A549 (cell line): Measurements from ENCODE around the gene ERP44. TPM values are rescaled to one million over a fixed set of nuclear protein-coding genes. Genes with fewer than 3 reads are reported as not detected.
"Not testable (repeated sequence)": the region's sequence is repeated elsewhere in the genome, so short reads cannot be mapped to it uniquely, and the experiment has no call there.

Experiments used
- ATAC-seq, 2 experiments: fragments of 200-7000 bp in 1 of 2; fragments of >200 bp in 1 of 2; cut with Nextera tagmentation in 1 of 2; cut with Tn5 transposase in 1 of 2; 3 replicates each; pipeline versions ENCODE4 v1.8.0 to v1.9.1; 2018 to 2020; ENCODE audit warnings: mild to moderate bottlenecking in 1 of 2, moderate library complexity in 1 of 2
- CTCF ChIA-PET: fragments of 300-600 bp; sonication (Branson Sonifier 250); formaldehyde crosslinking; extraction: SDS; loops from one replicate; lab custom pipeline; 2021; ENCODE audit warnings: antibody characterized with exemption, inconsistent platforms; lab: Yijun Ruan, JAX
- POLR2A ChIA-PET: fragments of 350-600 bp; formaldehyde crosslinking; extraction: SDS; loops from one replicate; lab custom pipeline; 2021; ENCODE audit warnings: antibody characterized with exemption, inconsistent platforms; lab: Yijun Ruan, JAX
- DNase-seq, 2 experiments: peaks; one replicate each; pipeline versions ENCODE4 v3.0.0 to v3.0.0-alpha.2; 2011 to 2016; ENCODE audit warnings: low read depth in 1 of 2, low spot score in 1 of 2
- FAIRE-seq: peaks from 2 replicates; lab custom pipeline; 2011; peaks lifted over from hg19 to GRCh38; lab: Jason Lieb, UNC
- H3K27ac ChIP-seq, 2 experiments: fragments of >200 bp; sonication (Bioruptor Twin); formaldehyde crosslinking; 3 replicates each; pipeline ENCODE4 v1.5.1; 2016 to 2017
- H3K4me1 ChIP-seq: fragments of >200 bp; sonication (Bioruptor Twin); formaldehyde crosslinking; 3 replicates; pipeline ENCODE4 v1.6.1; 2016
- H3K4me2 ChIP-seq: fragments of >200 bp; sonication (Bioruptor Twin); formaldehyde crosslinking; 3 replicates; pipeline ENCODE4 v1.6.1; 2016
- H3K4me3 ChIP-seq: fragments of >200 bp; sonication (Bioruptor Twin); formaldehyde crosslinking; 3 replicates; pipeline ENCODE4 v1.5.1; 2016
- H3K9me3 ChIP-seq: fragments of >200 bp; sonication (Bioruptor Twin); formaldehyde crosslinking; 3 replicates; pipeline ENCODE4 v1.6.1; 2016
- CHD2 ChIP-seq: fragments of 150-350 bp; IDR thresholded peaks from 2 replicates; pipeline ENCODE4 v1.6.1; 2014; ENCODE audit warnings: low read length; ENCODE audit not compliant: partially characterized antibody
- CHD4 ChIP-seq: fragments of 200-600 bp; sonication (generic); IDR thresholded peaks from 2 replicates; pipeline ENCODE4 v1.6.1; 2016; ENCODE audit warnings: antibody characterized with exemption, mild to moderate bottlenecking, borderline replicate concordance
- EHMT2 ChIP-seq: fragments of 200-600 bp; sonication (generic); IDR thresholded peaks from 2 replicates; pipeline ENCODE4 v1.6.1; 2016; ENCODE audit warnings: antibody characterized with exemption, low read depth, mild to moderate bottlenecking, moderate library complexity
- EP300 ChIP-seq, 2 experiments: fragments of >200 bp; sonication (Bioruptor Twin); formaldehyde crosslinking; IDR thresholded peaks; 2 replicates in 1 of 2; 3 replicates in 1 of 2; pipeline ENCODE4 v1.6.1; 2016 to 2017
- FOXS1 ChIP-seq: fragments of 250-450 bp; sonication (Bioruptor Pico); IDR thresholded peaks from 2 replicates; pipeline ENCODE4 v1.5.0; 2020; ENCODE audit warnings: mild to moderate bottlenecking, moderate library complexity
- HEYL ChIP-seq: fragments of 250-450 bp; sonication (Bioruptor Pico); IDR thresholded peaks from 2 replicates; pipeline ENCODE4 v1.8.0; 2021; ENCODE audit warnings: mild to moderate bottlenecking, moderate library complexity
- HOXA7 ChIP-seq: fragments of 250-450 bp; sonication (Bioruptor Pico); IDR thresholded peaks from 2 replicates; pipeline ENCODE4 v1.5.0; 2020; ENCODE audit warnings: mild to moderate bottlenecking, moderate library complexity
- HOXB13 ChIP-seq: fragments of 250-450 bp; sonication (Bioruptor Pico); IDR thresholded peaks from 2 replicates; pipeline ENCODE4 v1.5.0; 2020; ENCODE audit warnings: low read depth, mild to moderate bottlenecking, moderate library complexity
- JUN ChIP-seq, 2 experiments: fragments of >200 bp; sonication (Bioruptor Twin); formaldehyde crosslinking; IDR thresholded peaks; 2 replicates in 1 of 2; 3 replicates in 1 of 2; pipeline ENCODE4 v1.6.1; 2016 to 2017
- JUNB ChIP-seq: fragments of >200 bp; sonication (Bioruptor Twin); formaldehyde crosslinking; IDR thresholded peaks from 2 replicates; pipeline ENCODE4 v1.6.1; 2016
- MAFK ChIP-seq: fragments of 450-650 bp; IDR thresholded peaks from 2 replicates; pipeline ENCODE4 v1.6.1; 2014; ENCODE audit not compliant: partially characterized antibody
- MAZ ChIP-seq: fragments of 150-350 bp; IDR thresholded peaks from 2 replicates; pipeline ENCODE4 v1.6.1; 2014; ENCODE audit warnings: antibody characterized with exemption, low read depth, low read length, borderline replicate concordance
- MYC ChIP-seq: IDR thresholded peaks from 2 replicates; pipeline ENCODE4 v1.6.1; 2012; ENCODE audit warnings: mild to moderate bottlenecking, inconsistent platforms, low read length, improper control_type of control experiment, borderline replicate concordance
- PHF8 ChIP-seq: fragments of 200-600 bp; sonication (generic); IDR thresholded peaks from 2 replicates; pipeline ENCODE4 v1.6.1; 2016; ENCODE audit warnings: low read depth, mild to moderate bottlenecking, antibody characterized with exemption, moderate library complexity, borderline replicate concordance
- POLR2A ChIP-seq: IDR thresholded peaks from 2 replicates; pipeline ENCODE4 v1.6.1; 2012; ENCODE audit warnings: mild to moderate bottlenecking, low read length
- RARB ChIP-seq: fragments of 250-450 bp; sonication (Bioruptor Pico); IDR thresholded peaks from 2 replicates; pipeline ENCODE4 v1.8.0; 2021; ENCODE audit warnings: mild to moderate bottlenecking, moderate library complexity
- RCOR1 ChIP-seq: fragments of 150-350 bp; IDR thresholded peaks from 2 replicates; pipeline ENCODE4 v1.6.1; 2014; ENCODE audit warnings: antibody characterized with exemption, low read length, low read depth
- SMC3 ChIP-seq: fragments of >200 bp; sonication (Bioruptor Twin); formaldehyde crosslinking; IDR thresholded peaks from 3 replicates; pipeline ENCODE4 v1.6.1; 2018; ENCODE audit warnings: inconsistent platforms
- SREBF2 ChIP-seq: fragments of 450-650 bp; IDR thresholded peaks from 2 replicates; pipeline ENCODE4 v1.6.1; 2014; ENCODE audit warnings: mild to moderate bottlenecking, moderate library complexity
- TFCP2L1 ChIP-seq: fragments of 250-450 bp; sonication (Bioruptor Pico); IDR thresholded peaks from 2 replicates; pipeline ENCODE4 v1.5.0; 2021; ENCODE audit warnings: mild to moderate bottlenecking
- TP53 ChIP-seq: fragments of 250-450 bp; sonication (Bioruptor Pico); IDR thresholded peaks from 2 replicates; pipeline ENCODE4 v1.5.0; 2021; ENCODE audit warnings: mild to moderate bottlenecking, moderate library complexity
- ZC3H11A ChIP-seq: fragments of 450-650 bp; IDR thresholded peaks from 2 replicates; pipeline ENCODE4 v1.6.1; 2014; ENCODE audit warnings: antibody characterized with exemption, mild to moderate bottlenecking
- ZNF302 ChIP-seq: fragments of 250-450 bp; sonication (Bioruptor Pico); IDR thresholded peaks from 2 replicates; pipeline ENCODE4 v1.9.0; 2021; ENCODE audit warnings: inconsistent platforms, mild to moderate bottlenecking, moderate library complexity
- ZSCAN20 ChIP-seq: fragments of 250-450 bp; sonication (Bioruptor Pico); IDR thresholded peaks from 2 replicates; pipeline ENCODE4 v1.8.0; 2022; ENCODE audit warnings: mild to moderate bottlenecking, moderate library complexity
- WGBS: methylation state at CpG from one replicate; pipeline ENCODE4 v1.1.6; 2017; ENCODE audit errors: missing lambda C conversion rate; 5-methylcytosine and 5-hydroxymethylcytosine counted together
- polyA minus RNA-seq: library from RNA; depleted of rRNA, polyadenylated mRNA; stranded (reverse); fragments of >200 nt; gene quantifications from 2 replicates; pipeline ENCODE4 v1.2.3, GENCODE V29; 2011; rRNA and poly(A)+ RNA removed
- polyA plus RNA-seq, 4 experiments: library from polyadenylated mRNA; depleted of rRNA in 3 of 4; stranded (reverse); fragments of >200 nt; fragmentation: RNase III in 1 of 4; extraction: RNeasy Plus Mini Kit Qiagen cat#74134 plus additional on column Dnase treatment in 1 of 4; gene quantifications; 2 replicates in 3 of 4; 3 replicates in 1 of 4; pipeline ENCODE4 v1.2.3, GENCODE V29; 2011 to 2017
- TF ChIP-seq, protein P1 (sequence below): fragments of 150-350 bp; IDR thresholded peaks from 2 replicates; pipeline ENCODE4 v1.6.1; 2014; ENCODE audit warnings: low read depth, mild to moderate bottlenecking, low read length
- TF ChIP-seq, protein P2 (sequence below): IDR thresholded peaks from 2 replicates; pipeline ENCODE4 v1.6.1; 2012
- TF ChIP-seq, protein P3 (sequence below): IDR thresholded peaks from 2 replicates; pipeline ENCODE4 v1.6.1; 2012
- TF ChIP-seq, protein P4 (sequence below): fragments of >200 bp; sonication (Bioruptor Twin); formaldehyde crosslinking; IDR thresholded peaks from 2 replicates; pipeline ENCODE4 v1.6.1; 2016

The ERP44 gene
- 17.3 and 19.4 TPM in 2 replicates for polyA plus RNA-seq (2011; rRNA removed)
- 4.1 and 4.2 TPM in 2 replicates for polyA plus RNA-seq (2012; cell fraction: cytosol; rRNA removed)
- polyA plus RNA-seq (2012; cell fraction: nucleus; rRNA removed) = 3.1 and 3.4 TPM in 2 replicates
- 12.4 to 14.3 TPM (median 13.7 TPM) in 3 replicates for polyA plus RNA-seq (2017; fragmentation: RNase III; extraction: RNeasy Plus Mini Kit Qiagen cat#74134 plus additional on column Dnase treatment)
- polyA minus RNA-seq = 3.4 and 3.8 TPM in 2 replicates

DNA sequence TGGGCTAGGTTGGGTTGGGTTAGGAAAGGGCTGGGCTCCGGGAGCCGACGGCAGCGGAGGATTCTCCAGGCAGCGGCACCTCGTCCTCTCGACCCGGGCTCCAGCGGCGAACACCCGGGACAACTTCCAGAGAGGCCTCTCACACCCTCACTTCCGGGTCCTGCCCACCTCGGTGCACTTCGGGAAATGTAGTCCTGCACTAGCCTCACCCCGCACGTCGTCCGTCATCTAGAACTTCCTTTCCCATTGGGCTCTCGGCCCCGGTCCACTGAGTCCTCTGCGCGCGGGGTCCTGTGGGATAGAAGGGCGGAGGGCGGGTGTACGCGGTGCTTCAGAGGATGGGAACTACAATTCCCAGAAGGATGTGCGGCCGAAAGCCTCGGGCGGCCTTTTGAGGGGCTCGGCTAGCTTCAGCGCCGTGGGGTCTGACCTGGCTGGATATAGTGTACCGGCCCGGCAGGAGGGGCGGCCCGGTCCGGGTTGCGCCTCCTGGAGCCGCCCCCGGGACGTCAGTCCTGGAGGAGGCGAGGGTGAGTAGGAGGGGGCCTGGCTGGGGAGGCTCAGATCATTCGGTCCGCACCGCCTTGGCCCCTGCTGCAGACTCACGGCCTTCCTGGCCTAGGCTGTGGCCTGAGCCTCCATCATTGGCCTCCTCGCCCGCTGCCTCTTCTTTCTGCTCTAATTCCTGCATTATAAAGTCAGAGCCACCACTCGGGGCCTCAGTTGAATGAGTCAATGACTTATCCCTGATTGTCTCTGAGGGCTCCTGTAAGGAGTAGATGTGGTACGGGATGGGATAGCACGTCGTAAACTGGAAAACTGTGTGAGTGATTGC, at the start of gene ERP44, which contains the start of gene INVS:
TSS of gene ERP44 (minus strand) at position 114 of the 835 bp plus-strand sequence. CDS start 160 bp downstream, outside the sequence.
TSS of gene INVS (plus strand) at position 357 of the 835 bp plus-strand sequence. CDS start 5,279 bp downstream, outside the sequence.
- CTCF ChIA-PET = no interaction called here
- TF ChIP-seq, protein P1, sequence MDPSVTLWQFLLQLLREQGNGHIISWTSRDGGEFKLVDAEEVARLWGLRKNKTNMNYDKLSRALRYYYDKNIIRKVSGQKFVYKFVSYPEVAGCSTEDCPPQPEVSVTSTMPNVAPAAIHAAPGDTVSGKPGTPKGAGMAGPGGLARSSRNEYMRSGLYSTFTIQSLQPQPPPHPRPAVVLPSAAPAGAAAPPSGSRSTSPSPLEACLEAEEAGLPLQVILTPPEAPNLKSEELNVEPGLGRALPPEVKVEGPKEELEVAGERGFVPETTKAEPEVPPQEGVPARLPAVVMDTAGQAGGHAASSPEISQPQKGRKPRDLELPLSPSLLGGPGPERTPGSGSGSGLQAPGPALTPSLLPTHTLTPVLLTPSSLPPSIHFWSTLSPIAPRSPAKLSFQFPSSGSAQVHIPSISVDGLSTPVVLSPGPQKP = no peak
- TF ChIP-seq EHMT2 = no peak
- no peak for TF ChIP-seq JUNB
- no peak for TF ChIP-seq MAFK
- TF ChIP-seq PHF8 = peak; percentile 74; the same call in 1 of the 2 replicates
- TF ChIP-seq ZC3H11A = no peak
- TF ChIP-seq ZSCAN20 (CRISPR knock-in tag) = no peak
- no peak for TF ChIP-seq SREBF2
- TF ChIP-seq, protein P2, sequence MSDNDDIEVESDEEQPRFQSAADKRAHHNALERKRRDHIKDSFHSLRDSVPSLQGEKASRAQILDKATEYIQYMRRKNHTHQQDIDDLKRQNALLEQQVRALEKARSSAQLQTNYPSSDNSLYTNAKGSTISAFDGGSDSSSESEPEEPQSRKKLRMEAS = peak; percentile 53; the same call in 1 of the 2 replicates
- no peak for TF ChIP-seq SMC3
- no peak for TF ChIP-seq TFCP2L1 (CRISPR knock-in tag)
- TF ChIP-seq EP300 (IDR thresholded peaks at IDR 0.05) = no peak
- TF ChIP-seq FOXS1 (CRISPR knock-in tag) = no peak
- no peak for TF ChIP-seq ZNF302 (CRISPR knock-in tag)
- no peak for TF ChIP-seq TP53 (CRISPR knock-in tag)
- TF ChIP-seq RARB (CRISPR knock-in tag) = no peak
- no peak for TF ChIP-seq CHD2
- TF ChIP-seq HOXA7 = no peak
- TF ChIP-seq CHD4 = no peak
- TF ChIP-seq RCOR1 = no peak
- TF ChIP-seq HEYL = no peak
- peak; percentile 80 for TF ChIP-seq POLR2A
- TF ChIP-seq MYC = no peak
- no peak for TF ChIP-seq MAZ
- TF ChIP-seq, protein P3, sequence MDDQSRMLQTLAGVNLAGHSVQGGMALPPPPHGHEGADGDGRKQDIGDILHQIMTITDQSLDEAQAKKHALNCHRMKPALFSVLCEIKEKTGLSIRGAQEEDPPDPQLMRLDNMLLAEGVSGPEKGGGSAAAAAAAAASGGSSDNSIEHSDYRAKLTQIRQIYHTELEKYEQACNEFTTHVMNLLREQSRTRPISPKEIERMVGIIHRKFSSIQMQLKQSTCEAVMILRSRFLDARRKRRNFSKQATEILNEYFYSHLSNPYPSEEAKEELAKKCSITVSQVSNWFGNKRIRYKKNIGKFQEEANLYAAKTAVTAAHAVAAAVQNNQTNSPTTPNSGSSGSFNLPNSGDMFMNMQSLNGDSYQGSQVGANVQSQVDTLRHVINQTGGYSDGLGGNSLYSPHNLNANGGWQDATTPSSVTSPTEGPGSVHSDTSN = no peak
- peak in 1 of 2 experiments; percentile 83; a peak in 3 of 5 replicates for TF ChIP-seq JUN (IDR thresholded peaks at IDR 0.05)
- no peak for TF ChIP-seq HOXB13 (CRISPR knock-in tag)
- TF ChIP-seq, protein P4, sequence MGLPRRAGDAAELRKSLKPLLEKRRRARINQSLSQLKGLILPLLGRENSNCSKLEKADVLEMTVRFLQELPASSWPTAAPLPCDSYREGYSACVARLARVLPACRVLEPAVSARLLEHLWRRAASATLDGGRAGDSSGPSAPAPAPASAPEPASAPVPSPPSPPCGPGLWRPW = no peak
- under 1% methylated on average over 34 of the region's 54 CpGs for WGBS
- H3K27ac ChIP-seq = peak within 1 kb of the TSS; percentile 92
- peak; percentile 96 to 99 for DNase-seq
- peak within 1 kb of the TSS; percentile 90 for H3K4me2 ChIP-seq
- peak; percentile 83 for FAIRE-seq
- ATAC-seq = peak; percentile 96 to 98
- POLR2A ChIA-PET = interaction anchor here (0.7 to 1.1 kb wide), 2 partner anchors 9 to 19 kb away, joined by 3 read pairs; no protein-coding TSS in a partner anchor
- peaks cover 23% of the 10 kb centered on the region; the same call in 2 of the 3 replicates for H3K4me1 ChIP-seq
- H3K4me3 ChIP-seq = peak within 1 kb of the TSS; percentile 97
- no peaks in the 10 kb centered on the region for H3K9me3 ChIP-seq

DNA sequence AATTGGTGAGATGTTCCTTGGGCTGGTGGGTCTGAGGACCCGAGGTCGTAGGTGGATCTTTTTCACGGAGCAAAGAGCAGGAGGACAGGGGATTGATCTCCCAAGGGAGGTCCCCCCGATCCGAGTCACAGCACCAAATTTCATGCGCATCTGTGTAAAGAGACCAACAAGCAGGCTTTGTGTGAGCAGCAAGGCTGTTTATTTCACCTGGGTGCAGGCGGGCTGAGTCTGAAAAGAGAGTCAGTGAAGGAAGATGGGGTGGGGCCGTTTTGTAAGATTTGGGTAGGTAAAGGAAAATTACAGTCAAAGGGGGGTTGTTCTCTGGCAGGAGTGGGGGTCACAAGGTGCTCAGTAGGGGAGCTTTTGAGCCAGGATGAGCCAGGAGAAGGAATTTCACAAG, 47.2 kb upstream of the ERP44 start:
- FAIRE-seq, H3K4me3 ChIP-seq, CTCF ChIA-PET, H3K4me1 ChIP-seq, H3K27ac ChIP-seq, DNase-seq, POLR2A ChIA-PET, H3K9me3 ChIP-seq, H3K4me2 ChIP-seq, ATAC-seq: not testable (repeated sequence)
- 84% methylated on average over 8 of the region's 8 CpGs for WGBS

DNA sequence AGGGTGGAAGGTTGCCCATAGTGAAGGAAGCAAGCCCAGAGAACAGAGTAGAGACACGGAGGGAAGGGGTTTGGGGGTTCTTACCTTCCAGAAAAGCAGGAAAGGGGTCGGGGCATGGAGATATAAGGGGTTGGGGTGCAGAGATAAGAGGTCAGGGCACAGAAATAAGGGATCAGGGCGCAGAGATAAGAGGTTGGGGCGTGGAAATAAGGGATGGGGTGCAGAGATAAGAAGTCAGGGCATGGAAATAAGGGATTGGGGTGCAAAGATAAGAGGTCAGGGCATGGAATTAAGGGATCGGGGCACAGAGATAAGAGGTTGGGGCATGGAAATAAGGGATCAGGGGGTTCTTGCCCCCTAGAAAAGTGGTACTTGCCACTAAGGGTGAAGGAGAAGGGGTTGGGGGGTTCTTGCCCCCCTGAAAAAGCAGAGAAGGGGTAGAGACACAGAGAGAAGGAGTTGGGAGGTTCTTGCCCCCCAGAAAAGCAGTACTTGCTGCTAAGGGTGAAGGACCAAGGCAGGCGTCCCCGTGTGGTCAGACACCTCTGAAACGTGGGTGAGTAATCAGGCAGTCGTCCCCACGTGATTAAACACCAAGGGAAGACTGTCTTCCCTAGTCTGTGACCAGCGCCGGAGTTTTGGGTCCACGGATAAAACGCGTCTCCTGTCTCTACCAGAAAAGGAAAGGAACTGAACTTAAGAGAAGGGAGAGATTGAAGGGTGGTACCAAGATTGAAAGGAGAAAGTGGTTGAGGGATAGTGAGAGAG, 46.6 kb upstream of the ERP44 start:
- H3K27ac ChIP-seq, POLR2A ChIA-PET, DNase-seq, H3K4me1 ChIP-seq, H3K4me2 ChIP-seq, ATAC-seq, H3K9me3 ChIP-seq, FAIRE-seq, CTCF ChIA-PET, H3K4me3 ChIP-seq: not testable (repeated sequence)
- 87% methylated on average over 15 of the region's 15 CpGs for WGBS

DNA sequence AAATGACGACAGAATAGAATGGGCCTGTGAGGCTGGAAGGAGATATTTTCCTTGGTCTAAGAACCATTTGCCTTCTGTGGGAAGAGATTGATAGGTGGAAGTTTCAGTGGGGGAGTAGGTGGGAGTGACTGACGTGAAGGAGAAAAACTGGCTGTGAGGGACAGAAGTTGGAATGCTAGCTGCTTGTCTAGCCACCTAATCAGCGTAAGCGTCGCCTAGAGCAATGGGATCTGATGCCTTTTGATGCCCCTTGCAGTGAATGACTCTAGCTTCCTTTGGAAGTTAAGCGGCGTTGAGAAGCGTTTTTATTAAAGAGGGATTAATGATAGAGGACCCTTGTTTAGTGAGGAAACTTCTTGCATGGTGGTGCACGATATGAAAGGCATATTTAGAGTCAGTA, 43.1 kb upstream of the ERP44 start:
- DNase-seq, POLR2A ChIA-PET, FAIRE-seq, H3K27ac ChIP-seq, CTCF ChIA-PET, H3K4me1 ChIP-seq, ATAC-seq, H3K4me3 ChIP-seq, H3K4me2 ChIP-seq, H3K9me3 ChIP-seq: not testable (repeated sequence)
- 92% methylated on average over 9 of the region's 9 CpGs for WGBS
